Measurements from ENCODE around the gene SYPL1. TPM values are rescaled to one million over a fixed set of nuclear protein-coding genes. Genes with fewer than 3 reads are reported as not detected.

SYPL1 gene
- total and polyA plus RNA-seq, 2 donors (not counting 3 experiments of a cell fraction or from before 2014, with no cell fraction given) = 59.8 to 67.1 TPM

GRCh38 chr7:106073701-106074100 is 38.4 kb downstream of the SYPL1 start:
- BruUV-seq (replicated peaks) = no TSS peak
- intact Hi-C loops (cut with micrococcal nuclease) (no loop called here), dilution Hi-C loops (cut with MboI; ENCODE audit: extremely low pct_ligation_motif_present, low sequenced_read_pairs) (loop anchor here (25.0 kb wide), 1 partner anchor 89 kb away; no protein-coding TSS in a partner anchor)
- ChIA-PET CTCF (interaction anchor here (2.3 kb wide), 1 partner anchor 94 kb away, joined by 9 read pairs; no protein-coding TSS in a partner anchor), POLR2A (interaction anchor here (0.6 kb wide), 1 partner anchor 37 kb away, joined by 3 read pairs; no protein-coding TSS in a partner anchor)
- Histone ChIP-seq H3K9me1 (replicated peaks; ENCODE audit: control insufficient read depth, extremely low read depth, insufficient read depth, low read length) (no peaks in the 10 kb centered on the region), H3K4me2 (ENCODE audit: insufficient read depth, low read length) (no peak overlapping the region), H3K4me1 (ENCODE audit: control insufficient read depth, extremely low read depth, insufficient read depth, low read length) (peaks cover 20% of the 10 kb centered on the region), H3K36me3 (ENCODE audit: control insufficient read depth in 2 of 2, extremely low read depth in 1 of 2, insufficient read depth in 2 of 2, low read length in 2 of 2) (no peaks in the 10 kb centered on the region), H4K20me1 (replicated peaks; ENCODE audit: control insufficient read depth, extremely low read depth, insufficient read depth, low read length) (no peaks in the 10 kb centered on the region), H2AFZ (ENCODE audit: low read depth, low read length) (no peak overlapping the region), H3K27ac (ENCODE audit: insufficient read depth, low read depth, low read length) (no peak overlapping the region), H3K9me3 (replicated peaks; ENCODE audit: control insufficient read depth, insufficient read depth, low read length) (no peaks in the 10 kb centered on the region), H3K79me2 (ENCODE audit: control insufficient read depth, insufficient read depth, low read length) (no peaks in the 10 kb centered on the region), H3K4me3 (replicated peaks in 1 of 3; ENCODE audit: insufficient read depth in 1 of 3, low read depth in 1 of 3, low read length in 3 of 3) (no peak overlapping the region), H3K27me3 (ENCODE audit: control insufficient read depth in 2 of 2, insufficient read depth in 2 of 2, low read length in 2 of 2) (no peaks in the 10 kb centered on the region), H3K9ac (replicated peaks; ENCODE audit: extremely low read depth, insufficient read depth, low read length) (no peak overlapping the region)
- DNase-seq (ENCODE audit: low read depth, low spot score) = no peak
- FAIRE-seq = no peak
- TF ChIP-seq GATA2 (IDR thresholded peaks at IDR 0.05; ENCODE audit: insufficient read depth, insufficient read length, low read depth, low read length) = no peak
- TF ChIP-seq JUN (IDR thresholded peaks at IDR 0.05; ENCODE audit: borderline replicate concordance, insufficient read depth, insufficient read length, low read depth) = no peak
- no peak for TF ChIP-seq POLR2A (IDR thresholded peaks at IDR 0.05; ENCODE audit: low read depth, low read length)
- TF ChIP-seq EZH2 (IDR thresholded peaks at IDR 0.05; ENCODE audit: borderline replicate concordance, low read depth, low read length, severe bottlenecking) = no peak
- TF ChIP-seq MAX (IDR thresholded peaks at IDR 0.05; ENCODE audit: insufficient read depth, insufficient read length) = no peak
- TF ChIP-seq MYC (IDR thresholded peaks at IDR 0.05; ENCODE audit: low read depth, low read length) = no peak
- TF ChIP-seq CTCF (IDR thresholded peaks at IDR 0.05; ENCODE audit: extremely low read depth in 1 of 2, insufficient read depth in 1 of 2, low read depth in 1 of 2, low read length in 2 of 2) = no peak
- TF ChIP-seq POLR2AphosphoS5 (IDR thresholded peaks at IDR 0.05; ENCODE audit: insufficient read depth, low read depth, low read length) = no peak
- no peak for TF ChIP-seq FOS (IDR thresholded peaks at IDR 0.05; ENCODE audit: borderline replicate concordance, insufficient read depth, low read length)

Data from endothelial cell of umbilical vein (primary cell).